Calu3 (cell line): ENCODE data around the gene EPHX1. TPM values are rescaled to one million over a fixed set of nuclear protein-coding genes. Genes with fewer than 3 reads are reported as not detected.
"Not testable (repeated sequence)": the region's sequence is repeated elsewhere in the genome, so short reads cannot be mapped to it uniquely, and the experiment has no call there.

Experiments
- BruUV-seq: library from RNA; stranded (reverse); fragments of 400-500 nt; replicated peaks from 2 replicates; lab custom pipeline; 2021; lab: Mats Ljungman, UMichigan
- CTCF ChIA-PET: fragments of 300-600 bp; sonication (Branson Sonifier 250); formaldehyde crosslinking; loops from one replicate; lab custom pipeline; 2022; ENCODE audit warnings: antibody characterized with exemption; lab: Charles Lee
- DNase-seq: peaks from one replicate; pipeline ENCODE4 v3.0.0; 2022
- H3K27ac Mint-ChIP-seq: one replicate; pipeline ENCODE4 v1.8.0; 2022; ENCODE audit warnings: mixed read lengths; ENCODE audit not compliant: unreplicated experiment
- H3K27me3 Mint-ChIP-seq: one replicate; pipeline ENCODE4 v1.8.0; 2022; ENCODE audit warnings: mixed read lengths; ENCODE audit not compliant: unreplicated experiment
- H3K36me3 Mint-ChIP-seq: one replicate; pipeline ENCODE4 v1.8.0; 2022; ENCODE audit warnings: mild to moderate bottlenecking, moderate library complexity, mixed read lengths; ENCODE audit not compliant: insufficient read depth, unreplicated experiment
- H3K4me1 Mint-ChIP-seq: one replicate; pipeline ENCODE4 v1.8.0; 2022; ENCODE audit warnings: mild to moderate bottlenecking, low read depth, mixed read lengths; ENCODE audit not compliant: unreplicated experiment
- H3K4me3 Mint-ChIP-seq: one replicate; pipeline ENCODE4 v1.8.0; 2022; ENCODE audit warnings: mild to moderate bottlenecking, low read depth, moderate library complexity, mixed read lengths; ENCODE audit not compliant: unreplicated experiment
- H3K9me3 Mint-ChIP-seq: one replicate; pipeline ENCODE4 v1.8.0; 2022; ENCODE audit warnings: low read depth, mixed read lengths; ENCODE audit not compliant: unreplicated experiment
- CTCF ChIP-seq: fragments of 200-600 bp; IDR thresholded peaks from one replicate; pipeline ENCODE4 v1.8.0; 2022; ENCODE audit warnings: antibody characterized with exemption; ENCODE audit not compliant: unreplicated experiment
- intact Hi-C: fragments of 100-400 bp; cut with micrococcal nuclease; formaldehyde crosslinking; loops from one replicate; pipeline ENCODE4 v1.10.0; 2022; ENCODE audit not compliant: unreplicated experiment
- total RNA-seq: library from RNA; stranded (reverse); gene quantifications from 2 replicates; pipeline ENCODE4 v1.2.3, GENCODE V29; 2022

The EPHX1 gene
- total RNA-seq, 1 experiment from 2014 or later = 46.6 TPM

- Mint-ChIP-seq H3K4me1 (peaks cover 29% of the 10 kb centered on the region), H3K4me3 (no peak overlapping the region), H3K9me3 (no peaks in the 10 kb centered on the region), H3K27me3 (no peaks in the 10 kb centered on the region), H3K36me3 (peaks cover 16% of the 10 kb centered on the region), H3K27ac (no peak overlapping the region)
- intact Hi-C loops = no loop called here
- peak; percentile 21 for DNase-seq
- CTCF ChIA-PET = interaction anchor here (1.5 kb wide), 1 partner anchor 36 kb away, joined by 6 read pairs; the partner anchor contains the start of gene SRP9
- no peak for TF ChIP-seq CTCF
- no TSS peak for BruUV-seq
Measured at GRCh38 chr1:225813214-225813964, 3.5 kb downstream of the EPHX1 start.

- Mint-ChIP-seq H3K4me3 (no peak overlapping the region), H3K9me3 (no peaks in the 10 kb centered on the region), H3K27me3 (no peaks in the 10 kb centered on the region), H3K4me1 (peaks cover 29% of the 10 kb centered on the region), H3K36me3 (peaks cover 16% of the 10 kb centered on the region), H3K27ac (no peak overlapping the region)
- CTCF ChIA-PET = interaction anchor here (1.5 kb wide), 1 partner anchor 37 kb away, joined by 6 read pairs; the partner anchor contains the start of gene SRP9
- intact Hi-C loops = no loop called here
- TF ChIP-seq CTCF = no peak
- no TSS peak for BruUV-seq
- DNase-seq = no peak
Measured at GRCh38 chr1:225814381-225814780, 4.5 kb downstream of the EPHX1 start.

- Mint-ChIP-seq H3K4me1 (peaks cover 29% of the 10 kb centered on the region), H3K36me3 (peaks cover 11% of the 10 kb centered on the region)
- intact Hi-C loops, BruUV-seq, H3K4me3 Mint-ChIP-seq, H3K27me3 Mint-ChIP-seq, DNase-seq, H3K9me3 Mint-ChIP-seq, H3K27ac Mint-ChIP-seq: not testable (repeated sequence)
- CTCF ChIA-PET = interaction anchor here (1.0 kb wide), 1 partner anchor 14 kb away, joined by 3 read pairs; no protein-coding TSS in a partner anchor
Measured at GRCh38 chr1:225815090-225815489, 5.2 kb downstream of the EPHX1 start.

DNA sequence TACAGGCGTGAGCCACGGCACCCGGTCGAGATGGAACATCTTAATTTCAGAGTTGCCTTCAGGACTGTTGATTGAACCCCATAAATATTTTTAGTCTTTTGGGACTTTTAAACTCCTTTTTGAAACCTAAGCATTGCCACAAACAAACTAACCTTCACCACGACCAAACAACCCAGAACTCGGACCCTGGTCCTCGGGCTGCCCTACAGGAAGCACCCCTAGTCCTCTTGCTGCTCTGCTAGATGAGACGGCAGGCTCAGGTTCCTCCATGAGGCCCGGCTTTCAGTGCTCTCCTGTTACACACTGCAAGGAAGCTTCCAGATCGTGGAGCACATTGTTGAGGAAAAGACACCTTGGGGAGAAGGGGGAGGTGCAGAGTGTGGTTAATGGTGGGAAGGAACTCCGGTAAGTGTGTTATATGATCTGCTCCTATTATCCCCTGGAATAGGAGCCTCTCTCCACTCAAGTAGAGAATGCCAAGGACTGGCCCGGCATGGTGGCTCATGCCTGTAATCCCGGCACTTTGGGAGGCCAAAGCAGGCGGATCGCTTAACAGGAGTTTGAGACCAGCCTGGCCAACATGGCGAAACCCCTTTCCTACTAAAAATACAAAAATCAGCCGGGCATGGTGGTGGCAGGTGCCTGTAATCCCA lies 5.7 kb downstream of the EPHX1 start:
- Mint-ChIP-seq H3K4me1 (peaks cover 27% of the 10 kb centered on the region), H3K9me3 (no peaks in the 10 kb centered on the region), H3K36me3 (peaks cover 5% of the 10 kb centered on the region), H3K27ac (no peak overlapping the region), H3K27me3 (no peaks in the 10 kb centered on the region), H3K4me3 (no peak overlapping the region)
- TF ChIP-seq CTCF = no peak
- DNase-seq = no peak
- no TSS peak for BruUV-seq
- CTCF ChIA-PET = interaction anchor here (1.0 kb wide), 1 partner anchor 14 kb away, joined by 3 read pairs; no protein-coding TSS in a partner anchor
- intact Hi-C loops = no loop called here
